HG03378 (cell line): ENCODE measurements around the gene PRLH.

Source experiments
- ATAC-seq: cut with Tn5 transposase; IDR thresholded peaks from one replicate; pipeline ENCODE4 v1.9.1; 2021; ENCODE audit warnings: mild to moderate bottlenecking, moderate library complexity; ENCODE audit not compliant: unreplicated experiment

Gene PRLH

GRCh38 chr2:237566401-237567235, at the start of gene PRLH:
PRLH (plus strand) TSS chr2:237566574; CDS start chr2:237566574, 0 bp downstream.
- no peak for ATAC-seq

DNA sequence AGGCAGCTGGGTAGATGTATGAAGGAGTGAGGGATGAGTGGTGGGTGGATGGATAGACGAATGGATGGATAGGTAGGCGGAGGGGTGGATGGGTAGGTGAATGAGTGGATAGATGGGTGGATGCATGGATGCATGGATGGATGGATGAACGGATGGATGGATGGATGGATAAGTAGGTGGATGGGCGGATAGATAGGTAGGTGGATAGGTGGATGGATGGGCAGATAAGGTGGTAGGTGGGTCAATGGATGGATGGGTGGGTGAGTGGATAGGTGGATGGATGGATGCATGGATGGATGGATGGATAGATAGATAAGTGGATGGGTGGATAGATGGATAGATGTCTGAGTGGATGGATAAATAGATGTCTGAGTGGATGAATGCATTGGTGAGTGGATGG, 49.2 kb upstream of the PRLH start:
- ATAC-seq, result no peak

GRCh38 chr2:237517990-237518389, 48.4 kb upstream of the PRLH start:
- ATAC-seq, result no peak

DNA sequence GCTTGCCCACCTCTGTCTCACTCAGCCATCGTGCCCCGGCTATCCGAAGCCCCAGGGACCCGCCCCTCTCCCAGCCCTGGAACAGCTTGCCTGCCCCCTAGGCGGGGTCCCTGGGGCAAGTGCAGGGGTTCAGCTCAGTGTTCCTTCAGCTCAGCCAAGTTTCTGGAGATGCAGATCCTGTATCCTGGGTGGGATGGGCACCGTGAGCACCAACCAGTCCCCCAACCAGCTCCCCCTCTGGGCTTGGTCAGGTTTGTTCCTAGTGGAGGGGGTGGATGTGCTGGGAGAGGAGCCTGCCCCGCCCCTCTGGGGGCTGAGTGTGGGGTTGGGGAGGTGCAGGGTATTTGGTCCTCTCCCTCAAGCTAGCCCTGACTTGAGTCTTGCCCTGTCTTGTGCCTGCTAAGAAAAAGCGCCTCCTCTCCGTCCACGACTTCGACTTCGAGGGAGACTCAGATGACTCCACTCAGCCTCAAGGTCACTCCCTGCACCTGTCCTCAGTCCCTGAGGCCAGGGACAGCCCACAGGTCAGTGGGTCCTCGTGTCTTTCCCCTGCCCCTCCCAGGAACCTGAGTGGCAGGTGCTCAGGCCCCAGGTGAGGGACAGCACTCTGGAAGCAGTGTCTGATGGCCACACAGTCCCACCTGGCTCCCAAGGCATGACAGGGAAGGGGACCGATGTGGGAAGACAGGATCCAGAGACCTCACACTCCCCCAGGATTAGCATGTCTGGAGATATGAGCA, 46.7 kb upstream of the PRLH start:
- ATAC-seq, result no peak

DNA sequence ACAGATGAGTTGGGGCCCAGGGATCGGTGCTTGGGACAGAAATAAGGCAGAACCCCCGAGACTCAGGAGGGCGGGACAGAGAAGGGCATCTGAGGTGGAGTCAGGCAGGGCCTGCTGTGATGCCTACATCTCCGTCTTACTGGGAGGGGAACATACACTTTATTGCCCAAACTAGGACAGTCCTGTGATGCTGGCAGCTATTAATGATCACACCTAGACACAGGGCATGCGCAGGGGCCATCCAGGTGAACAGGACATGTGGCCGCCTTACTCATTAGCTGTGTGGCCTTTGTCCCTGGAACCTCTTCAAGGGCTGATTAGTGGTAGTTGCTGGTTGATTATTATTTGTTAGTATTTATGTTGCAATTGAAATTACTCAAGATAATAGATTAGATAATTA, 46.1 kb upstream of the PRLH start:
- ATAC-seq, result no peak

DNA sequence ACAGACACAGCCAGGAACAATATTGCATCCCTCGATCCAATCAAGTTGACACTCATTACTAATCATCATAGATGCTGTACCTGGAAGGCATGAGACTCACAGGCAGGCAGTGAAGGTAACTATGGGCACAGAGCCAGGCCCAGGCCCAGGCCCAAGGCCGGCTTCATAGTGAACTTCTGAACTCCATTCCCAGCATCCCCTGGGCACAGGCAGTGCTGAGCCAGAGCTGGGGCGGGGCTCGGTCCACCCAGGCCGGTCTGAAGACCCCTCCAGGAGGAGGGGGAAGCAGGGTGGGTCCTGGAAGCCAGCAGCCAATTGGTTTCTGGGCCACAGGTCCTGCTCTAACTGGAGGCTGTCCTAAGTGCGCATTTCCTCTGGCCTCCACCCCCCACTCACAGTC, 41.7 kb upstream of the PRLH start:
- no peak for ATAC-seq

DNA sequence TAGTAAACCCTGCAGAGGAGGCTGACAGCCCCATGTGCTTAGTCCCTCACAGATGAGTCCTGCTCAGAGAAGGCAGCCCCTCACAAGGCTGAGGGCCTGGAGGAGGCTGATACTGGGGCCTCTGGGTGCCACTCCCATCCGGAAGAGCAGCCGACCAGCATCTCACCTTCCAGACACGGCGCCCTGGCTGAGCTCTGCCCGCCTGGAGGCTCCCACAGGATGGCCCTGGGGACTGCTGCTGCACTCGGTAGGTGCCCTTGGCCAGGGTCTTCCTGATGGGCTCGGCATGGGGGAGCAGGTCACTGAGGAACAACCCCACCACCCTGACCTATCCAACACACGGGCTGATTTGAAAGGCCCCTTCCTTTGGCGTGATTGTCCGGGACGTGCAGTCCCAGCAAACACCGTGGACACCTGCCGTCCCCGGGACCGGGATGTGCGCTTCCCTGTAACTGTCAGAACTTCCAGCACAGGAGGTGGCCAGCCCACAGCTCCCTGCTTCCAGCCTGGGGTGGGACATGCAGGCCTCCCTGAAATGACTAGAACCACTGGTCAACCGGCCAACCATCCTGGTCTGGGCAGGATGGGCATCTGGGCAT, 40.7 kb upstream of the PRLH start:
- ATAC-seq, result no peak

DNA sequence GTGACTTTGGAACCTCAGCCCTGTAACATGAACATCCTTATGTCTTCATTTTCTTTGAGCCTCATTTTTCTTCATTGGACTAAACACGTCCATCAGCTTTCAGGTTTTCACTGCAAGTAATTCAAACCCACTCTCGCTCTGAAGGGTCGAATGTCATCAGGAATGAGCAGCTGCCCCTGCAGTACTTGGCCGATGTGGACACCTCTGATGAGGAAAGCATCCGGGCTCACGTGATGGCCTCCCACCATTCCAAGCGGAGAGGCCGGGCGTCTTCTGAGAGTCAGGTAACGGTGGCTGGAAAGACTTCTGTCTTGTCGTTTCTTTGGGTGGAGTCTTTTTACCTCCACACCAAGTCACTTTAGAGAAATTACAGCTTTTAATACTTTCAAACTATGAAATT, 39.1 kb upstream of the PRLH start:
- no peak for ATAC-seq

- no peak for ATAC-seq
These were observed 38.6 kb upstream of the PRLH start for GRCh38 chr2:237527766-237528165.

DNA sequence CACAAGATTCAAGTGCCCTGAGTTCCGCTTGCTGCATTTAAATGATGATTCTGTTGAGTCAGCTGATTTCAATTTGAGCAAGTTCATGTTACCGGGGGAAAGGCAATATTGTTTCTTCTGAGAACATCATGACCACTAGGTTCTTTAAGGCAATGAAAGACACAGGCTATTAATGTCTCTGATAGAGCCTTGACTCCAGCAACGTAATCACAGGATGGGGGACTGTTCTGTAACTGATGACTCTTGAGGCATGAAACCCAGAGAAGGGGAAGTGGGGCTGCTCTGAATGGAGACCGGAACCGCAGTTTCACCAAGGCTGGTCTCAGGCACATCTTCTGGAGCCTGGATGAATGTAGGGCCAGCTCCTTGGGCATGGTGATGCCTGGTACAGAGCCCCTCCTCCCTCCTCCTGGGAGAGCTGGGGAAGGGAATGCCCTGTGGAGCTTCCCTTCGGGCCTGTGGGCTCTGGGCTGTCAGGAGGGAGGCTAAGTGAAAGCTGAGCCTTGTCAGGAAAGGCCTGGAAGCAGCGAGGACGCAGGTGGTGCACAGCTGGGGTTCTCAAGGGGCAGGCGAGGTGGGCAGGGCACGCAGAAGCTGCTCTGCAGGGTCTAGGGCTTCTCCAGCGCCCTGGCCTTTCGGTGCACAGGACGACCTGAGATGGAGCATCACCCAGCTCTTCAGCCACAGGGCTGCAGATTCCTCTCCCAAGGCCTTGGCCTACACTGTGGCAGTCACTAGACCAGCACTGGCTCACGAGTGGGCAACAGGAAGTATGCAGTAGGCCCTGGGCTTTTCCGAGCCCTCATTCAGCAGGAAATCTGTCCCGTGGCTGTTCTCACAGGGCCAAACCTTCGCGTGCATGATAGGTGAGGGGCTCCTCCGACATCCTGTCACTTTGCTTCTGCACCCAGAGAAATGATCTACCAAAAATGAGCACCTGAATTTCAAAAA, 36.6 kb upstream of the PRLH start:
- ATAC-seq, result no peak

- ATAC-seq, result no peak
These were observed 35.6 kb upstream of the PRLH start for GRCh38 chr2:237530472-237531433.

- ATAC-seq, result no peak
These were observed 34.2 kb upstream of the PRLH start for GRCh38 chr2:237532160-237532559.

GRCh38 chr2:237533668-237534161, 32.7 kb upstream of the PRLH start:
- ATAC-seq, result no peak

DNA sequence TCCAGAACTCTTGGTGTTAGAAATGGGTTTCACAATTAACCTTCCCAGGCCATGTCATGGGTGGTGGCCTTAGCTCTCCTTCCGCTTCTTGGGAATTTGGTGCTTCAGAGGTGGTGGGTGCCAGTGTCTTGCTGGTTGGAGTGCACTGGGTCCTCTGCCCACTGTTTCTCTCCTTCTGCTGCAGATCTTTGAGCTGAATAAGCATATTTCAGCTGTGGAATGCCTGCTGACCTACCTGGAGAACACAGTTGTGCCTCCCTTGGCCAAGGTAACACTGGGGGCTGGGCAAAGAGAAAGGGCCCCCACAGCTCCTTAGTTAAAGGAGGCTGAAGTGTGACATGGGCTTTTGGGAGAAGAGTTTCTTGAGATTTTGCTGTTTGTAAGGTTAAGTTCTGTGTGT, 32.0 kb upstream of the PRLH start:
- ATAC-seq, result no peak

GRCh38 chr2:237535385-237536082, 30.8 kb upstream of the PRLH start:
- ATAC-seq, result no peak

DNA sequence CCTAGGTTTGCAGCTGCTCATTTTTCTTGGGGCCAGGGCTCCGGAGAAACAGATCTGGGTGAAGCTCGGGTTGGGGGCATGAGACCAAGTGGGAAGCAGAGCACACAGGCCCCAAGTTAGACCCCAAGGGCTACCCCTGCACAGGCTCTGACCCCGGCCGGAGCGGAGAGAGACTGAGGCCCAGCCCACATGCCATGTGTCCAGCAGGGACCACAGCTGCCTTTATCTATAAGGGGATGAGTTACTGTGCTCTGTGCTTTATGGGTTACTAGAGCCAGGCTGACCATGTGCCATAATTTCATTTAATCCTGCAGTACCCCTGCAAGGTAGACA, 30.3 kb upstream of the PRLH start:
- ATAC-seq, result no peak

GRCh38 chr2:237536617-237537016, 29.8 kb upstream of the PRLH start:
- ATAC-seq, result no peak

GRCh38 chr2:237538001-237538720, 28.2 kb upstream of the PRLH start:
- no peak for ATAC-seq
